A549 (cell line): ENCODE measurements around the gene SUGCT.

Experiments used
- CHD4 ChIP-seq: fragments of 200-600 bp; sonication (generic); IDR thresholded peaks from 2 replicates; pipeline ENCODE4 v1.6.1; 2016; ENCODE audit warnings: antibody characterized with exemption, mild to moderate bottlenecking, borderline replicate concordance
- EHMT2 ChIP-seq: fragments of 200-600 bp; sonication (generic); IDR thresholded peaks from 2 replicates; pipeline ENCODE4 v1.6.1; 2016; ENCODE audit warnings: antibody characterized with exemption, low read depth, mild to moderate bottlenecking, moderate library complexity
- ELK1 ChIP-seq: fragments of 150-350 bp; IDR thresholded peaks from 2 replicates; pipeline ENCODE4 v1.6.1; 2014; ENCODE audit warnings: low read depth, mild to moderate bottlenecking, low read length
- EP300 ChIP-seq, 2 experiments: fragments of >200 bp; sonication (Bioruptor Twin); formaldehyde crosslinking; IDR thresholded peaks; 2 replicates in 1 of 2; 3 replicates in 1 of 2; pipeline ENCODE4 v1.6.1; 2016 to 2017
- FOSB ChIP-seq: fragments of 250-450 bp; sonication (Bioruptor Pico); IDR thresholded peaks from 2 replicates; pipeline ENCODE4 v1.5.0; 2020; ENCODE audit warnings: mild to moderate bottlenecking, moderate library complexity
- HDAC2 ChIP-seq: fragments of 200-600 bp; sonication (generic); IDR thresholded peaks from 2 replicates; pipeline ENCODE4 v1.6.1; 2016
- KDM5A ChIP-seq: fragments of 200-600 bp; sonication (generic); IDR thresholded peaks from 2 replicates; pipeline ENCODE4 v1.6.1; 2016; ENCODE audit warnings: antibody characterized with exemption, mild to moderate bottlenecking
- MAFK ChIP-seq: fragments of 450-650 bp; IDR thresholded peaks from 2 replicates; pipeline ENCODE4 v1.6.1; 2014; ENCODE audit not compliant: partially characterized antibody
- MAZ ChIP-seq: fragments of 150-350 bp; IDR thresholded peaks from 2 replicates; pipeline ENCODE4 v1.6.1; 2014; ENCODE audit warnings: antibody characterized with exemption, low read depth, low read length, borderline replicate concordance
- POLR2A ChIP-seq: IDR thresholded peaks from 2 replicates; pipeline ENCODE4 v1.6.1; 2012; ENCODE audit warnings: mild to moderate bottlenecking, low read length
- RFX5 ChIP-seq: fragments of 450-650 bp; IDR thresholded peaks from 2 replicates; pipeline ENCODE4 v1.7.1; 2014; ENCODE audit warnings: antibody characterized with exemption, mild to moderate bottlenecking, moderate library complexity
- TF ChIP-seq, protein P1 (sequence below): fragments of >200 bp; sonication (Bioruptor Twin); formaldehyde crosslinking; IDR thresholded peaks from 3 replicates; pipeline ENCODE4 v1.5.1; 2016
- TF ChIP-seq, protein P2 (sequence below): IDR thresholded peaks from 2 replicates; pipeline ENCODE4 v1.6.1; 2012
- TF ChIP-seq, protein P3 (sequence below): fragments of >200 bp; sonication (Bioruptor Twin); formaldehyde crosslinking; IDR thresholded peaks from 3 replicates; pipeline ENCODE4 v1.6.1; 2016

DNA sequence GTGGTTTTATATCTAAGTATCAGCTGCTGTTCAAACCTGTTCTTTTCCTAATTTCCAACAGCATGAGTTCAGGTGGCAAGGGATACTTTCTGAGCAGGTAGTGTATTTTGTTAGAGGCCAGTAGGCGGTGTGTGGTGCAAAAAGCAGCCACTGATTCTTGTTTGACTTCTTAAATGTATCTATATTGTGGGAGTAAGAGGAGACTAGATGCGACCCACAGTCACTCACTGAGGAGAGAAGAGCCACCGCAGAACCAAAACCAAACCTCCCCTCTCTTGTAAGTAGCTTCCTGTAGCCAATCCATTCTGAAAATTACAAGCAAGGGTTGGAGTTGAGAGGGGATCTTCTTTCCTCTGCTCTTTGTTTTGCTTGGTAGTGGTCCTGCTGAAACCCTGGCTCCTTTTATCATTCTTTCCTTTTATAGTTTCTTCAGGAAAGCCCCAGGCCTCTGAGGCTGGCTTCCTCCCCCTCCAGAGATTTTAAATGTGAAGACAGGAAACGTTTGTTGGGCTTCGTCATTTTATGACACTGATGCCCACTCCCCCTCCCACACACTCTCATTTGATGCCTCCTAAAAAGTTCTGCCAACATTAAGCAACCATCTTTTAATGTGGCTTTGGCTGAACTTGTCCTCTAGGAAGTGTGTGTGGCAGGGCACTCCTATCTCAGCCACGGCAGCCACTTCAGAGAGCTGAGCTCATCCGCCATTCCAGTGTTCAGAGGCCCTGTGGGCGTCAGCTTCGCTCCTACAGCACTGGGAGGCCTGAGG lies 566.0 kb downstream of the SUGCT start:
- no peak for TF ChIP-seq EHMT2
- TF ChIP-seq FOSB (CRISPR knock-in tag): no peak
- TF ChIP-seq, protein P1, sequence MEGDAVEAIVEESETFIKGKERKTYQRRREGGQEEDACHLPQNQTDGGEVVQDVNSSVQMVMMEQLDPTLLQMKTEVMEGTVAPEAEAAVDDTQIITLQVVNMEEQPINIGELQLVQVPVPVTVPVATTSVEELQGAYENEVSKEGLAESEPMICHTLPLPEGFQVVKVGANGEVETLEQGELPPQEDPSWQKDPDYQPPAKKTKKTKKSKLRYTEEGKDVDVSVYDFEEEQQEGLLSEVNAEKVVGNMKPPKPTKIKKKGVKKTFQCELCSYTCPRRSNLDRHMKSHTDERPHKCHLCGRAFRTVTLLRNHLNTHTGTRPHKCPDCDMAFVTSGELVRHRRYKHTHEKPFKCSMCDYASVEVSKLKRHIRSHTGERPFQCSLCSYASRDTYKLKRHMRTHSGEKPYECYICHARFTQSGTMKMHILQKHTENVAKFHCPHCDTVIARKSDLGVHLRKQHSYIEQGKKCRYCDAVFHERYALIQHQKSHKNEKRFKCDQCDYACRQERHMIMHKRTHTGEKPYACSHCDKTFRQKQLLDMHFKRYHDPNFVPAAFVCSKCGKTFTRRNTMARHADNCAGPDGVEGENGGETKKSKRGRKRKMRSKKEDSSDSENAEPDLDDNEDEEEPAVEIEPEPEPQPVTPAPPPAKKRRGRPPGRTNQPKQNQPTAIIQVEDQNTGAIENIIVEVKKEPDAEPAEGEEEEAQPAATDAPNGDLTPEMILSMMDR: no peak
- TF ChIP-seq, protein P2, sequence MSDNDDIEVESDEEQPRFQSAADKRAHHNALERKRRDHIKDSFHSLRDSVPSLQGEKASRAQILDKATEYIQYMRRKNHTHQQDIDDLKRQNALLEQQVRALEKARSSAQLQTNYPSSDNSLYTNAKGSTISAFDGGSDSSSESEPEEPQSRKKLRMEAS: no peak
- TF ChIP-seq EP300 (IDR thresholded peaks at IDR 0.05): no peak
- no peak for TF ChIP-seq MAZ
- TF ChIP-seq POLR2A: no peak
- no peak for TF ChIP-seq CHD4
- TF ChIP-seq ELK1: no peak
- TF ChIP-seq, protein P3, sequence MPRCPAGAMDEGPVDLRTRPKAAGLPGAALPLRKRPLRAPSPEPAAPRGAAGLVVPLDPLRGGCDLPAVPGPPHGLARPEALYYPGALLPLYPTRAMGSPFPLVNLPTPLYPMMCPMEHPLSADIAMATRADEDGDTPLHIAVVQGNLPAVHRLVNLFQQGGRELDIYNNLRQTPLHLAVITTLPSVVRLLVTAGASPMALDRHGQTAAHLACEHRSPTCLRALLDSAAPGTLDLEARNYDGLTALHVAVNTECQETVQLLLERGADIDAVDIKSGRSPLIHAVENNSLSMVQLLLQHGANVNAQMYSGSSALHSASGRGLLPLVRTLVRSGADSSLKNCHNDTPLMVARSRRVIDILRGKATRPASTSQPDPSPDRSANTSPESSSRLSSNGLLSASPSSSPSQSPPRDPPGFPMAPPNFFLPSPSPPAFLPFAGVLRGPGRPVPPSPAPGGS: no peak
- no peak for TF ChIP-seq MAFK
- TF ChIP-seq HDAC2: no peak
- TF ChIP-seq KDM5A: no peak
- no peak for TF ChIP-seq RFX5
